Measurements from ENCODE around the gene TTLL10.

DNA sequence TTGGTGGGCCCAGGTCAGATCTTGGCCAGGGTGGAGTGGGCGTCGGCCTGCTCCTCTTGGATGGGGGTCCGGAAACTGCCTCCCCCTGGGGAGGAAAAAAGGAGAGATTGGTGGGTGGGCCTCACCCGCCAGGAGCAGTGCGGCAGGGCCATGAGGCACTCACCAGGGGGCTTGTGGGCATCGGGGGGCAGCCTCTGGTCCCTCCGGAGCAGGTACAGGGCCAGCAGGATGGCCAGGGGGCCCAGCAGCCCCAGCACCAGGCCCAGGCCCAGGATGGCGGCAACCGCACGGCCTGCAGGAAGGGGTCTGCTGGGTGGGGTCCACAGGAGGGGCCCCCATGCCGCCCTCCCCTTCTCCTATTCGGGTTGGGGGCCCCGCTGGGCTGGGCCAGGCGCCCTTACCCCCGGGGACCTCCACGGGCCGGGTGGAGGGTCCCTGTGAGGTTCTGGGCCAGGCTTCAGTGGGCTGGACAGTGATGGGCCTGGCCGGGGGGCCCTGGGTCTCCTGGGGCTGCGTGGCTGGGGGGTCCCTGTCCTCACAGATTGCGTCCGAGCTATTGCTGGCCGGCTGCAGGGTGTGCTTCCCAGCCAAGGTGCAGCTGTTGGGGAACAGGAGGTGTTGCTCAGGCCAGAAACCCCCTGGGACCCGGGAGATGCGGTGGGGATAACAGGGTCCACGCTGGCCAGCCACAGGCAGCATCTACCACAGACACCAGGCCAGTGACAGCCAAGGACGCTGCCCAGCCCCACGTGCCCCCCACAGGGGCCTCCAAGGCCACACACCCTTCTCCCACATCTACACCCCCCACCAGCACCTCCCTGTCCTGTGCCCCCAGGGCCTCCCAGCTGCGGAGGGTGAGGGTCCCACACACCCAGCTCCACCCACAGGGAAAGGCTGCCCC is 38.1 kb downstream of the TTLL10 start:
- TF ChIP-seq GATA3 (IDR thresholded peaks at IDR 0.05; ENCODE audit: low read depth, low read length) (no peak), GATA2 (IDR thresholded peaks at IDR 0.05; ENCODE audit: low read depth, low read length) (no peak)

All from SH-SY5Y (cell line).